GM12892 (cell line): ENCODE data around the gene PIP4K2B.

Experiments
- POLR2A ChIP-seq: IDR thresholded peaks from 2 replicates; pipeline ENCODE4 v1.6.1; 2011; ENCODE audit warnings: low read depth, low read length, control low read depth
- POLR2AphosphoS5 ChIP-seq: IDR thresholded peaks from 2 replicates; pipeline ENCODE4 v1.6.1; 2011; ENCODE audit warnings: low read depth, low read length, control low read depth
- TAF1 ChIP-seq: IDR thresholded peaks from 2 replicates; pipeline ENCODE4 v1.6.1; 2011; ENCODE audit warnings: low read depth, mild to moderate bottlenecking, control low read depth, low read length, borderline replicate concordance

DNA sequence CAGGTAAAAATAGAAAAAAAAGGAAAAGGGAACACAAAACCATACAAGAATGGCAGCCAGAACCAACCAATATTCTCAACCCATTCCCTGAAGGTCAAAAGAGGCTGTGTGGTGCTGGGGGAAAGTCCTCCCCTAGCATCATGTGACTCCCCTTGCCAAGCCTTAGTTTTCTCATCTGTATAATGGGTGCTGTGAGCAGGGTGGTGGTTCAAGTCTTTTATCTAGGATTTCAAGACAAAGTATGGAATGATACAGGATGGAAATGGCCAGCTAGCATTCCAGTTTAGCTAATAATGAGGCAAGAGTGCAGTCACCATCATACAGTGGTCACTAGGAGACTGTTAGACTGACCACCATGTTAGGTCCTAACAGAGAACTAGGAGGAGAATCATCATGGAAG, 26.1 kb downstream of the PIP4K2B start:
- TF ChIP-seq TAF1 (no peak), POLR2AphosphoS5 (no peak), POLR2A (no peak)
